HG02938 (cell line): Measurements from ENCODE around the gene CLDN18.

Experiments used
- ATAC-seq: cut with Tn5 transposase; IDR thresholded peaks from one replicate; pipeline ENCODE4 v1.9.1; 2021; ENCODE audit warnings: mild to moderate bottlenecking, moderate library complexity; ENCODE audit not compliant: unreplicated experiment

CLDN18 gene

DNA sequence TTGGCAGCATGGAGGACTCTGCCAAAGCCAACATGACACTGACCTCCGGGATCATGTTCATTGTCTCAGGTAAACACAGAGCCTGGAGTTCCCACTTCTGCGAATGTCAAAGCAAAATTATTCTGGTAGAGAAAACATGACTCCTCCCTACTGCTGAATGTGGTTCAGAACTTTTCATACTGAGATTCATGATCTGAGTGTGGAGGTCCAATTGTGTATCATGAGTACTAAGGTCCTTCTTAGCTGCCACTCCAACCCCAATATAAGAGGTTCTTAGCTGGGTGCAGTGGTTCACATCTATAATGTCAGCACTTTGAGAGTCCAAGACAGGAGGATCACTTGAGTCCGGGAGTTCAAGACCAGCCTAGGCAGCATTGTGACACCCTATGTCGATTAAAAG, 13.8 kb downstream of the CLDN18 start:
- no peak for ATAC-seq

GRCh38 chr3:138025553-138025952, 15.6 kb downstream of the CLDN18 start:
- no peak for ATAC-seq

GRCh38 chr3:138027821-138028220, 17.9 kb downstream of the CLDN18 start:
- ATAC-seq, result no peak

DNA sequence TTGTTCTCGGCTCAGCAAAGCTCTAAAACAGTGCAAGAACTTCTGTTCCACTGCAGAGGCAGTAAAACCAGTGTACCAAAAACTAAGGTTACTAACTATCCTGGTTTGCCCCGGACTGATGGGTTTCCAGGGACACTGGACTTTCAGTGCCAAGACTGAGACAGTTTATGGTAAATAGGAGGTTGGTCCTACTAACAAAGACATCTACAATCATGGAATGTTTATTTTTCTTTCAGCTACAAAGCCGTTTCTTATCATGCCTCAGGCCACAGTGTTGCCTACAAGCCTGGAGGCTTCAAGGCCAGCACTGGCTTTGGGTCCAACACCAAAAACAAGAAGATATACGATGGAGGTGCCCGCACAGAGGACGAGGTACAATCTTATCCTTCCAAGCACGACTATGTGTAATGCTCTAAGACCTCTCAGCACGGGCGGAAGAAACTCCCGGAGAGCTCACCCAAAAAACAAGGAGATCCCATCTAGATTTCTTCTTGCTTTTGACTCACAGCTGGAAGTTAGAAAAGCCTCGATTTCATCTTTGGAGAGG, 20.8 kb downstream of the CLDN18 start:
- no peak for ATAC-seq

- ATAC-seq, result no peak
Measured at GRCh38 chr3:138031536-138031935, 21.6 kb downstream of the CLDN18 start.

- ATAC-seq, result peak; percentile 42
Measured at GRCh38 chr3:138032567-138032966, 22.6 kb downstream of the CLDN18 start.

DNA sequence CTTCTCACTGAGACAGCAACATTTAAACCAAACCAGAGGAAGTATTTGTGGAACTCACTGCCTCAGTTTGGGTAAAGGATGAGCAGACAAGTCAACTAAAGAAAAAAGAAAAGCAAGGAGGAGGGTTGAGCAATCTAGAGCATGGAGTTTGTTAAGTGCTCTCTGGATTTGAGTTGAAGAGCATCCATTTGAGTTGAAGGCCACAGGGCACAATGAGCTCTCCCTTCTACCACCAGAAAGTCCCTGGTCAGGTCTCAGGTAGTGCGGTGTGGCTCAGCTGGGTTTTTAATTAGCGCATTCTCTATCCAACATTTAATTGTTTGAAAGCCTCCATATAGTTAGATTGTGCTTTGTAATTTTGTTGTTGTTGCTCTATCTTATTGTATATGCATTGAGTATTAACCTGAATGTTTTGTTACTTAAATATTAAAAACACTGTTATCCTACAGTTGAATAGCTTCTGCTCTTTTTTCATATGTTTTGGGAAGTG, 23.3 kb downstream of the CLDN18 start:
- no peak for ATAC-seq

DNA sequence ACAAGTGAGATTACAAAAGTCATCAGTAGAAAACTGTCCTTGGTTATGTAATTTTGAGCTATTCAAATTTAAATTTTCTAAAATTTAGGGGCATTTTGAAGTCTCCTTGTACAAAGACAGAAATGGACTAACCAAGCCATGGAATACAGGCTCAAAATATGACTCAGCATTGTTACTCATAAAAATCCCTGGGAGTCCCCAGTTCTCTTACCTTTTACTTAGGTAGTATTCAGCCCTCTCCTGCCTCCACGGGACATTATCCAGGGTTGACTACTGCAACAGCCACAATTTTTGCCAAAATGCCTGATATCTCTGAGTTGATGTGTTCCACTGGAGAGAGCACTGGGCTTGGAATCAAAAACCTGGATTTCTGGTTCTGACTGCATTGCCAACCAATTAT, 25.0 kb downstream of the CLDN18 start:
- no peak for ATAC-seq

- ATAC-seq, result no peak
Measured at GRCh38 chr3:138036572-138036971, 26.6 kb downstream of the CLDN18 start.

DNA sequence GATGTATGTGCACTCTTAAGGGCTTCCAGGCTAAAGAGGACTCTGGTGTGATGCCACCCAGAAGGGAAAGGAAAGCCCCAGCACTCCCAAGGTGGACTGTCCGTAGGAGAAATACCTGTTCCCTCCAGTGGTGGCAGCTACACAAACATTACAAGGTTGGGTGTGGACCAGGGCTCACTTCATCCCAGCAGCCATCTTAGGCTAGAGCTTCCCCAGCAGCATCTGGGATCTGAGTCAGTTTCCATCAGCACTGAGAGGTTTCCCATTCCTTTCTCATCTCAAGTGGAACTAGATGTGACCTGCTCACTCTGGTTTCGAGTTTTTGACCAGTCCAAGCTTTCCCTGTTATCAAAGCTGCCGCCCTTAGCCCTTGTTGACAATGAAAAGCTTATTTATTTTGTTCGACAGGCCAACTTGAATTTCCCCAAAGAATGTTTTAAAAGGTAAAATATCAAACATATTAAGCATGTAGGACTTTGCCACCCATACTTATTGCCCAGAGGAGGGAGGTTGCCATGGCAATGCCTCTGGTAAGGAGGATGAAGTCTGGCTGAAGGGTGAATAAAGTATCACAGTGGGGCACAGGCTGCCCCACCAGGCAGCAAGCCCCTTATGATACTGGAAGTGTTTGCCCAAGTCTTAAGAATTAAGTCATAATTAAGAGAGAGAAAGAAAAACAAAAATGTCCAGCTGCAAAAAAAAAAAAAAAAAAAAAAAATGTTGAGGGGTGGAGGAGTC, 28.9 kb downstream of the CLDN18 start:
- ATAC-seq, result no peak

GRCh38 chr3:138042043-138042442, 32.1 kb downstream of the CLDN18 start:
- no peak for ATAC-seq

DNA sequence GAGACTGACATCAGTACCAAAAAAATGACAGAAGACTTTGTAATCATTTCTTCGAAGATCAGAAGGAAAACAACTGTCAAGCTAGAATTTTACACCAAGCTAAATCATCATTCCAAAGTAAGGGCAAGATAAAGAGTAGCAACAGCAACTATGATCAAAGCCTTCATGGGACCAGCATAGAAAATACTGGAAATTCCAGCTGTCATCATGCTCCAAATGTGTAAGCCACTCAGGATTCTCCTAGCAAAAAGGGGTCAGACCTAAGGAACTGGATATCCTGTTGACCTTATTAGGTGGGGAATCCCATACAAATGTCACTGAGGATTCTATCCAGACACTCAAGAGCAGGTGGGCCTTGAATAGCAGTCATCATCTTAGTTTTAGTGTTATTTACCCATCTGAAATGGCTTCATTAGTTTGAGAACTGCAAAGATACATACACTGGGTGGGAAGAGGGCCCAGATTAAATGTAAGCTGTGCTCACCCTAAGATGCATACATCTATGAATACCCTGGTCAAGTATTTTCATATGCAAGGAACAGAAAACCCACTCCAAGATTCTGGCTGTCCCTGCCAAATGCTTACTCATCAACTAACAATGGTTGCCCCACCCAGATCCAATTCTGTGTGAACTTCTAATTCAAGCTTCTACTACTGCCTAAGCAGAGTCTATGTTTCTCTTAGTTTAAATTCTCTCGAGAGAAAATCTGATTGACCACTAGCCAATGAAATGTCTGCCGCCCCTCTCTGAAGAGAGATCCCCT, 33.5 kb downstream of the CLDN18 start:
- ATAC-seq, result no peak

GRCh38 chr3:138046085-138046484, 36.1 kb downstream of the CLDN18 start:
- ATAC-seq, result no peak

DNA sequence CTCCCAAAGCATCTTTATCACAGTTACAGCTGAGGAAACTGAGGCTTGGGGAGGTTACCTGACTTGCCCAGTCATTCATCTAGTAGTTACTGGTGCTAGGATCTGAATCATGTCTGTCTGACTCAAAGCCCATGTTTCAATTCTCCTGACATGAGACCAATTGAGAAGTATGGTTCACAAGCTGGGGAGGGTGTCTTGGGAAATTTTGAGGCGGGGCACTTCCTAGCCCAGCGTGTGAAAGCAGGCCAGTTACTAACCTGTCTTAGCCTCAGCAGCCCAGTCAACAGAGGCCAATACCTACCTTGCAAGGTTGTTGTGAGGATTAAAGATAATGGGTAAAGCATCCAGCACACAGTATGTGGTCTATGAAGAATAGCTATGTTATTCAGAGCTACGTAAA, 37.0 kb downstream of the CLDN18 start:
- ATAC-seq, result no peak

DNA sequence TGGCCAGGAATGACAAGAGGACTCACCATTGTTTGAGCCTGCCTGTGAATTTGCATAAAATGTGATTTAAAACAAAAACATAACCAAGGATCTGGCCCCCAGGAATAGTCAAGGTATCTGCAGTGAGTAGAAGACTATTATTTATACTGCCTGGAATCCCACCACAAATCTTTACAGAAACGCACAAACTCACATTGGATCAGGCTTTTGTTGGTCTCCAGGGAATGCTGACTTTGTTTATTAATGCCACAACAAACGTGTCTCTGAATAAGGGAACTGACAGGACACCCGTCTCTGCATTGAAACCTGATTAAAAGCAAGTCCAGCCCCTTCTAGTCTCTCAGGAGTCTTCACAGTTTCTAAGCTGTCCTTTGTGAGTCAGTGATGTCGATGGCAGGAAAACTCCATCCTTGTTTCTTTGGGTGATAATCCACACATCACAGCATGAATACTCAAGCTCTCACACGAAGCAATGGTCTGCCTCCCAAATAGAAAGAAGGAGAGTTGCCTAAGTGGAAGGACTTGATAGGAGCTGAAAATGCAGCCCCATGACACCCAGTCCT, 37.7 kb downstream of the CLDN18 start:
- ATAC-seq, result no peak

DNA sequence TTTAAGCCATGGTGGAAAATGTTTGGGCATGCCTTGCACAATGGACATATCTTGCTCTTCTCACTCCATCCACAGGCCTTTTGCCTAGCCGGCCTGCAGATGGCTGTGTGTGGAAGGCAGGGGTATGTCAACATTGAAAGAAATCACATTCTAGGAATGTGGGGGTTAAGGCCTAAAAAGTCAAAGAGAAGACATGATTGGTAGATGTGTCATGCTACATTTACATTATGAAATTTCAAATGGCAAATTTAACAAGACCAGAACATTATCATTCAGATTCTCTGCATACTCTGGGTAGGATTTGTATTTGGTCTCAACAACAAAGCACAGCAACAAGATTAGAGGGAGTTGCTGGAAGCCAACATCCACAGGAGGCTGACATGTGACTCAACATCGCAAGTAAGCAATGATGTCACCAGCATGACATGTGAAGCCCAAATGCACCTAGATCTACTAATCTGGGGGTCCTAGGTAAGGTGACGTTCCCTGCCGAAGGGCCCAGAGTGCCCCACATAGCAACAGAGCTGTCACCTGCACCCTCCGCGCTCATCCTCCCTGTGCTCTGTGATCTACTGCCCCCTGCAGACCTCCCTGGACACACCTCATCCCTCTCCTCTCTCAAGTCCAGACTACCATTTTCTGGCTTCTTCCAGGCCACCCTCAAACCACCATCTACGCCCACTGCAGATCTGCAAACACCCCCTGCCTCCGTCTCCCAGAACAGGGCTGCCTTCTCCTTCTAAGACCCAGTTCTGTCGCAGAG, 39.4 kb downstream of the CLDN18 start:
- no peak for ATAC-seq

DNA sequence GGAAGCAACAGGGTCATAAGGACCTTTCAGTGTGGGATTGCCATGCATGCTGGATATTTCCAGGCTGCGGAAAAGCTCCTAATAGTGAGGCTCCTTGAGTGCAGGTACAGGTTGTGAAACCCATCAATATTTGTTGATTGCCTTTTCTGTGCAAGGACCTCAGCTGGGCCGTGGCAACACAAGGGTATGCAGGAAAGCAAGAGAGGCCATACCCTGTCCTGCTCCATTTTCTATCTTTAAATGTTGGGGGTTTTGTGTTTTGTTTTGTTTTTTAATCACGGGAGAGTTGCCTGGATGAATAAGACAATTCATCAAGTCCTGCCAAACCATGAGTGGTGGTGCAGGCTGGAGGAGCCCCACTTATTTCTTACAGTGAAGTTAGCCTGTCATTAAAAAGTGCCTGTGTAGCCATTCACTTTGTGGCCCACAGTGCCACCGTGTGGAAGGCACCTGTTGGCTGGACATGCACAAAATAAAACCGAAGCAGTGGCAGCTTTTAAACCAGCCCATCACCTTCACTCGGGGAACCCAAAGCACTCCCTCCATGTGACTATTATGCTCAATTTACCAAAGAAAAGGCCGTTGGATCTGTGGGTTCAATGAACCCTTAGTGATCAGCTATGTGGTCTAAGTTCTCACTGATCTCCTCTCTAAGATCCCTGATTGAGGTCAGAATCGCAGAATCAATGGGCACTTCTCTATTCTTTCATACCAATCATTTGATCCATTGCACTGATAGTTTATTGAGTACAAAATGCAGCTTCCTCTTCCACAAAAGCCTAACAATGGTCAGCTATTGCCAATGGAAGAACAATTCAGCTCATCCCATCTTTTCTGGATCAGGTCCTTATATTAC, 42.2 kb downstream of the CLDN18 start:
- ATAC-seq, result peak; percentile 77

DNA sequence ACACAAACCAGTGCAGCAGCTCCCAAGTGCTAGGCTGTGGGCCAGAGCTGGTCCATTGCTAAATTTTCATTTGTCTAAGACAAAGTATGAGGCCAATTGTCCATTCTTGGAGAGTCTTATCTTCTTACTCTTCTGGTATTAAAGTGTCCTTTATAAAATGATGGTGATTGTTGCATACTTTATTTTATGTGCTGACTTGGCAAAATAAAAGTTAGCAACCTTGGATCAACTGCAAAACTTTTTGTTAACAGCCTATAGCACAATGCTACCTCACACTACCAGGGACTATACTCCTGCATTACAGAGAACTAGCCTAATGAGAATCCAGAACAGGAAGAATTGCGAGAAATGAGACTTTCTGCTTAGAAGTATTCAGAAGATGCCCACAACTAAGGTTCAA, 44.1 kb downstream of the CLDN18 start:
- no peak for ATAC-seq

DNA sequence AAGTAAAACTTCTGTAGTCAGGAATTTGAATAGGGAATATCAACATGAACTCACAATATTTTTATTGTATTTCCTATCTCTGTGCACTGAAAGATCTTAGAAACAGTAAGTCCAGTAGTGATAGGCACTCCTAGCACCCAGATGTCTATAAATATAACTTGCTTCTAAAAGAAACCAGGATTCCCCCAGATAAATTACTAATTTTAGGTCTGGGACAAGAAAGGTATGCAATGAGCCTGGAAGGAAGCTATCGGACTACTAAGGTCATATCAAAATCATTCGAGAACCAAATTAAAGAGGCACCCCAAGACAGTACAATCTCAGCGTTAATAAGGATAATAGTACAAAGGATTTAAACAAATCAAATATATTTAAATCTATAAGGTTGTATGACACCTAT, 47.4 kb downstream of the CLDN18 start:
- no peak for ATAC-seq

- no peak for ATAC-seq
Measured at GRCh38 chr3:138059261-138059660, 49.3 kb downstream of the CLDN18 start.
